Glutamatergic neuron (in vitro differentiated cells): ENCODE results near the gene SRGAP2C. TPM values are rescaled to one million over a fixed set of nuclear protein-coding genes. Genes with fewer than 3 reads are reported as not detected.
"Not testable (repeated sequence)": the region's sequence is repeated elsewhere in the genome, so short reads cannot be mapped to it uniquely, and the experiment has no call there.

Source experiments
- DNase-seq: peaks from one replicate; pipeline ENCODE4 v3.0.0; 2022
- H3K27ac Mint-ChIP-seq: one replicate; pipeline ENCODE4 v1.8.0; 2020; ENCODE audit warnings: mild to moderate bottlenecking, mixed read lengths, inconsistent platforms; ENCODE audit not compliant: unreplicated experiment
- H3K27me3 Mint-ChIP-seq: one replicate; pipeline ENCODE4 v1.8.0; 2020; ENCODE audit warnings: mild to moderate bottlenecking, moderate library complexity, mixed read lengths, inconsistent platforms; ENCODE audit not compliant: unreplicated experiment
- H3K36me3 Mint-ChIP-seq: one replicate; pipeline ENCODE4 v1.8.0; 2020; ENCODE audit warnings: mild to moderate bottlenecking, mixed read lengths, inconsistent platforms; ENCODE audit not compliant: unreplicated experiment
- H3K4me1 Mint-ChIP-seq: one replicate; pipeline ENCODE4 v1.8.0; 2020; ENCODE audit warnings: mild to moderate bottlenecking, low read depth, mixed read lengths, inconsistent platforms; ENCODE audit not compliant: unreplicated experiment
- H3K4me3 Mint-ChIP-seq: one replicate; pipeline ENCODE4 v1.8.0; 2020; ENCODE audit warnings: mild to moderate bottlenecking, mixed read lengths, inconsistent platforms; ENCODE audit not compliant: unreplicated experiment
- H3K9me3 Mint-ChIP-seq: one replicate; pipeline ENCODE4 v1.8.0; 2020; ENCODE audit warnings: mild to moderate bottlenecking, moderate library complexity, mixed read lengths, inconsistent platforms; ENCODE audit not compliant: unreplicated experiment
- total RNA-seq: library from RNA; stranded (reverse); fragmentation: NEBNext Ultra II Directional; extraction: Animal tissue kit (Norgen Biotek cat#: 25700); gene quantifications from one replicate; pipeline ENCODE4 v1.2.1, GENCODE V29; 2021; ENCODE audit not compliant: unreplicated experiment

Gene SRGAP2C
- total RNA-seq, 1 donor from 2014 or later, result 16.5 TPM

GRCh38 chr1:121163850-121164757, 20.7 kb upstream of the SRGAP2C start:
- not testable (repeated sequence) for H3K4me1 Mint-ChIP-seq, DNase-seq, H3K4me3 Mint-ChIP-seq, H3K36me3 Mint-ChIP-seq, H3K9me3 Mint-ChIP-seq, H3K27ac Mint-ChIP-seq, H3K27me3 Mint-ChIP-seq

DNA sequence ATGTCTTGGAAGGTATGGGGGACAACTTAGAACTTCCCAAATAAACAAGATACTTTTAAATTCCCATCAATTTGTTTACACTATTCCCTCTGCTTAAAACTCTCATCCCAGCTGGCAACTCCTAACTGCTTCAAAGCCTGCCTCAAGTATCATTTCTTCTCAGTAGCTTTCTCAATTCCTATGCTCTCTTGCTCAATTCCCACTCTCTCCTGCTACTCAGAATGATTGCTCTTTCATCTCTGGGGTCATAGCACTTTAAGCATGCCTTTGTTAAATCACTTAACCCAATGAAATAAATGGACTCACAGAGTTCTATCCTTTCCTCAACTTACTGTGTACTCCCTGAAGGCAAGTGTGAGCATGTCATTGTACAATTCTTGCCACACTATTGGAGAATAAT, 19.5 kb upstream of the SRGAP2C start:
- H3K9me3 Mint-ChIP-seq, DNase-seq, H3K36me3 Mint-ChIP-seq, H3K27me3 Mint-ChIP-seq, H3K4me1 Mint-ChIP-seq, H3K4me3 Mint-ChIP-seq, H3K27ac Mint-ChIP-seq: not testable (repeated sequence)

- not testable (repeated sequence) for H3K4me1 Mint-ChIP-seq, H3K27ac Mint-ChIP-seq, H3K9me3 Mint-ChIP-seq, DNase-seq, H3K27me3 Mint-ChIP-seq, H3K4me3 Mint-ChIP-seq, H3K36me3 Mint-ChIP-seq
Measured at GRCh38 chr1:121167225-121167738, 17.5 kb upstream of the SRGAP2C start.

GRCh38 chr1:121168152-121168668, 16.6 kb upstream of the SRGAP2C start:
- H3K36me3 Mint-ChIP-seq, H3K4me1 Mint-ChIP-seq, DNase-seq, H3K4me3 Mint-ChIP-seq, H3K27ac Mint-ChIP-seq, H3K27me3 Mint-ChIP-seq, H3K9me3 Mint-ChIP-seq: not testable (repeated sequence)

GRCh38 chr1:121176649-121177048, 8.1 kb upstream of the SRGAP2C start:
- not testable (repeated sequence) for DNase-seq, H3K36me3 Mint-ChIP-seq, H3K4me1 Mint-ChIP-seq, H3K27ac Mint-ChIP-seq, H3K9me3 Mint-ChIP-seq, H3K4me3 Mint-ChIP-seq, H3K27me3 Mint-ChIP-seq

- H3K4me1 Mint-ChIP-seq, H3K36me3 Mint-ChIP-seq, H3K27ac Mint-ChIP-seq, DNase-seq, H3K4me3 Mint-ChIP-seq, H3K9me3 Mint-ChIP-seq, H3K27me3 Mint-ChIP-seq: not testable (repeated sequence)
Measured at GRCh38 chr1:121178197-121178596, 6.6 kb upstream of the SRGAP2C start.

DNA sequence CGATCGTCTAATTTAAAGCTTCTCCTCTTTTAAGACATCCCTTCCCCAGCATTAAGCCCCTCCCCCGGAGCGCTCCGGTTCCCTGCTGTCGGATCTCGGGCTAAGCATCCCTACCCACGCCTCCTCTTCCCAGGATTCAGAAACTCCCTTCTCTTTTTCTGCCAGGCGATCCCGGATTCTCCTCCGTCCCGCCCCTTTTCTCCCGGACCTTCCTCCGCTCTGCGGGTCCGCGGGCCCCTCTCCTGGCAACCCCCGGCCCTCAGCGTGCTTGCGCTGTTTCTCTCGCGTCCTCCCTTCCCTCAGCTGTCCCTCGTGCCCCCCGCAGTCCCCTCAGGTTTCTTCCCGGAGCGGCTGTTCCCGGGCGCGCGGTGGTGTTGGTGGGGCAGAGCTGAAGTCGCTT, 908 bp upstream of the SRGAP2C start:
- H3K4me1 Mint-ChIP-seq, H3K27me3 Mint-ChIP-seq, H3K27ac Mint-ChIP-seq, H3K36me3 Mint-ChIP-seq, H3K9me3 Mint-ChIP-seq: not testable (repeated sequence)
- H3K4me3 Mint-ChIP-seq, result peak overlapping the region; percentile 59
- DNase-seq, result peak; percentile 11

GRCh38 chr1:121185140-121185708, 449 bp downstream of the SRGAP2C start:
- not testable (repeated sequence) for H3K36me3 Mint-ChIP-seq, H3K27me3 Mint-ChIP-seq, H3K27ac Mint-ChIP-seq, H3K9me3 Mint-ChIP-seq, H3K4me1 Mint-ChIP-seq
- peak; percentile 12 for DNase-seq
- H3K4me3 Mint-ChIP-seq, result peak overlapping the region; percentile 83

- peak overlapping the region; percentile 81 for H3K4me3 Mint-ChIP-seq
- H3K36me3 Mint-ChIP-seq, H3K27ac Mint-ChIP-seq, H3K27me3 Mint-ChIP-seq, H3K4me1 Mint-ChIP-seq, H3K9me3 Mint-ChIP-seq, DNase-seq: not testable (repeated sequence)
Measured at GRCh38 chr1:121186191-121186590, 1.4 kb downstream of the SRGAP2C start.

DNA sequence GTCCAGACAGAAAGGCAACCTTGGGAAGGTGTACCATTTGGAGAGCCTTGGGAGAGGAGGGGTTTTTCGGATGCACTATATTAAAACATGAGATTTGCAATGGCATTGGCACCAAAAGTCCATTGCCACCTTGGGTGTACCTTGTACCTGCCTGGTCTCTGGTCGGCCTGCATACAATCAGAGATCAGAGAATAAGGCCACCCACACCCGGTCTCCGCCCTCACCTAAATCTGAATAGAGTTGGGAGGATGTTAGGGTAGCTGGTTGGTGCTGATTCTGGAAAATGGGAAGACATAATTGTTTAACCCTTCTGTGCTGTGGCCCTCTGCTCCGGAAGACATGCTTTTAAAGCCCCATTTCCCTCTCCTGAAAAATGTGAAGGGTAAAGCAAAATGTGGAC, 3.1 kb downstream of the SRGAP2C start:
- Mint-ChIP-seq H3K27ac (peak overlapping the region; percentile 62), H3K4me3 (peak overlapping the region; percentile 83)

DNA sequence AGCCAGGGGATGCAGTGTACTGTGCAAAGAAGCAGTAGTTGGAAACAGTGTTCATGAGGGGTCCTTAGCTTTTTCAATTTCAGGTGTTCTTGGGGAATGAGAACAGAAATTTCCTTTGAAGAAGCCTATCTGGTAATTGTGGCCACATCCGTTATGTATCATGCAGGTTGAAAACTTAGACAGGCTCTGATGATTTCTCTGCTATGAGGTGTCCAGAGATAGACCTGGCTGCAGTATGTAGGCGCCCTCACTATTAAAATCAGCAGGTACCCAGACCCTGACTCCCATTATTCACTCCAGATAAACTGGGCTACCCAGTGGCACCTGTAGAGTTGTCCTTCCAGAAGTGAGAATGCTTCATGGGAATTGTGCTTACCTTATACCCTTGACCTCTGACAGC, 7.7 kb downstream of the SRGAP2C start:
- not testable (repeated sequence) for H3K4me3 Mint-ChIP-seq, H3K27me3 Mint-ChIP-seq, DNase-seq, H3K27ac Mint-ChIP-seq, H3K36me3 Mint-ChIP-seq, H3K9me3 Mint-ChIP-seq, H3K4me1 Mint-ChIP-seq

More for the DNA sequence above, 3.1 kb downstream of the SRGAP2C start:
- not testable (repeated sequence) for H3K27me3 Mint-ChIP-seq, H3K36me3 Mint-ChIP-seq, DNase-seq, H3K4me1 Mint-ChIP-seq, H3K9me3 Mint-ChIP-seq

DNA sequence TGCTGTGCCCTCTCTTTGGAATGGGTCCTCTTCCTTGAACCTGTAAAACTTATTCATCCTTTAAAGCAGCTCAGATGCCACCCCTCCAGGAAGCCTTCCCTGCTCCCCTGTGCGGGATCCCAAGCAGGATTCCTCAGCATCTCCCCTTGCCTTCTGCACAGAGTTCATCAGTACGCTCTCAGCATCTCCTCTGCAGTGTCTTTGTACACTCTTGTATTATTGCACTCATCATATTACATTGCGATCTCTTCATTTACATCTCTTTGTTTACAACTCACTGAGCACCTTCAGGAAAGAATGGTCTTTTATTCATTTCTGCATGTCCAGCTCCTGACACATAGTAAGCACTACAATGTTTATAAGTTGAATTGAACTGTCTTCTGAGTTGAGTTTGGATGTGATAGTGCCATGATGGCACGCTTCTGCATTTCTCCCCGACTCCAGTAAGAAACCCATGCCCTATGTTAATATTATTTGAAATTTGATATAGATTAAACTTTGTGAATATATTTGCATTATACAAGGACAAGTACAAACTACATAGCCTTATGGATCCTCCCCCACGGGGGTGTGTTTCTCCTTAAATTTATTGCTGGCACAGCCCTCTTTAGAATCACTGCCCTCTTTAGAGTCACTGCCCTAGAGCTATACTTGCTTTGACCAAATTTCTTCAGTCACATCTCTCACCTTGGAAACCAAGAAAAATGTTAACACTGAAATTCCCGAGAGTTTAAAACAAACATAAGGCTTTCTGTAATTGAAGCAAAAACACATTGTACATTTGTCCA, 12.5 kb downstream of the SRGAP2C start:
- H3K4me3 Mint-ChIP-seq, H3K27ac Mint-ChIP-seq, H3K27me3 Mint-ChIP-seq, H3K9me3 Mint-ChIP-seq, H3K4me1 Mint-ChIP-seq, H3K36me3 Mint-ChIP-seq, DNase-seq: not testable (repeated sequence)
